Activated CD4-positive, CD25-positive, alpha-beta regulatory T cell treated with anti-CD3 and anti-CD28 coated beads, Interleukin-2, amount 50 U/mL, for 16 hours (primary cell): Measurements from ENCODE around the gene CLPTM1.
"Not testable (repeated sequence)": the region's sequence is repeated elsewhere in the genome, so short reads cannot be mapped to it uniquely, and the experiment has no call there.

Experiments used
- DNase-seq: peaks from one replicate; pipeline ENCODE4 v3.0.0-alpha.2; 2020; ENCODE audit warnings: low read depth, low spot score

Gene CLPTM1

DNA sequence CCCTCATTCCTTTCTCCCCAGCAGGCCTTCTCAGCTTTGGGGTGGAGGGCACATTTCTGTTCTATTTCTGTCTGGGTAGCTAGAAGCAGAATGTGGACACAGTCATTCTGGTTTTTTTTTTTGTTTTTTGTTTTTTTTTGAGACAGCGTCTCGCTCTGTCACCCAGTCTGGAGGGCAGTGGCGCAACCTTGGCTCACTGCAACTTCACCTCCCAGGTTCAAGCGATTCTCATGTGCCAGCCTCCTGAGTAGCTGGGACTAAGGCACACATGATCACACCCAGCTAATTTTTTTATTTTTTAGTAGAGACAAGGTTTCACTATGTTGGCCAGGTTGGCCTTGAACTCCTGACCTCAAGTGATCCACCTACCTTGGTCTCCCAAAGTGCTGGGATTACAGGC lies 20.3 kb downstream of the CLPTM1 start:
- no peak for DNase-seq

DNA sequence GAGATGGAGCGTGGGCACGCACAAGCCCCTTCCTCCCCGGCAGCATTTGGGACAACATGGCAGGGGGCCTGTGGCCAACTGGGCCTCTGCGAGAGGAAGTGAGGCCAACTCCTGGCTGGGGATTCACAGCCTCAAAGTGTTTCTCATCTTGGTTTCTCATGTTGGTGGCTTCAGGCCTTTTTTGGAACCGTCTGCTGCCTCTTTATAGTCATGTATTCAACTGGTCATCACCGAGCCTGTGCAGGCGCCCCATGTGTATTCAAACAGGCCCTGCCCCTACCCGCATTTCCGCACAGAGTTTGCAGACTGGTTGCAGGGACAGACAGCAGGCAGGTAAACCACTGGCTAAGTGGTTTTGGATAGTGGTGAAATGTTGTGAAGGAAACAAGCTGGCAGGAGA lies 28.8 kb downstream of the CLPTM1 start:
- DNase-seq, result no peak

DNA sequence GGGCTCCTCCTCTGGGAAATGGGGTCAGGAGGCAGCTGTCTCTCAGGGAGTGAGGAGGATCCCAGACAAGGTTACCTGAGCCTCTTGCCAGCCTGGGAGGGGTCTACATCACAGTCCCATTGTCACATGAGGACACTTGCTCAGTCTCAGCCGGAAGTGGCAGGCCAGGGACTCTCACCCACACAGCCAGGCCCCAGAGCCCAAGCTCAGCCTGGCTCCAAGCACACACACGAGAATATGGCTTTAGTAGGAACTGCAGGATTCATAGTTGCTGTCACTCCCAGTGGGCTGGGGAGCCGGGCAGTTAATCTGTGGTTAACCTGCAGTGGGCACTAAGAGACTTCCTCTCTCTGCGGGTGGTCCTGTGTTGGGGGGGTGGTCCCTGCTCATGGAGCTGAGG lies 30.3 kb downstream of the CLPTM1 start:
- DNase-seq, result no peak

DNA sequence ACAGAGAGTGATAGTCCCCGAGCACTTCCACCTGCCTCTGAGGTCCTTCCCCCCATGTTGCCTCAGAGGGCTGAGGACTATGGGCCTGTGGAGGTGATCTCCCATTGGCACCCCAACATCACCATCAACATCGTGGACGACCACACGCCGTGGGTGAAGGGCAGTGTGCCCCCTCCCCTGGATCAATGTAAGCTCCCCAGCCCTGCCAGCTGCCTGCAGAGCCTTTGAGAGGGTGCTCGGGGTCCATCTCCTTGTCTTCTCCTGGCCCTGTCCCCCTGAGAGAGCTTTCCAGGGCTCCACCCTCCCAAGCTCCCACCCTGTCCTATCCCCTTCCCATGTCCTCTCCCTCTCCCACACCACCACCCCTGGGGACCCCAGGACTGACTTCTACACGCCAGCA lies 31.2 kb downstream of the CLPTM1 start:
- DNase-seq, result no peak

DNA sequence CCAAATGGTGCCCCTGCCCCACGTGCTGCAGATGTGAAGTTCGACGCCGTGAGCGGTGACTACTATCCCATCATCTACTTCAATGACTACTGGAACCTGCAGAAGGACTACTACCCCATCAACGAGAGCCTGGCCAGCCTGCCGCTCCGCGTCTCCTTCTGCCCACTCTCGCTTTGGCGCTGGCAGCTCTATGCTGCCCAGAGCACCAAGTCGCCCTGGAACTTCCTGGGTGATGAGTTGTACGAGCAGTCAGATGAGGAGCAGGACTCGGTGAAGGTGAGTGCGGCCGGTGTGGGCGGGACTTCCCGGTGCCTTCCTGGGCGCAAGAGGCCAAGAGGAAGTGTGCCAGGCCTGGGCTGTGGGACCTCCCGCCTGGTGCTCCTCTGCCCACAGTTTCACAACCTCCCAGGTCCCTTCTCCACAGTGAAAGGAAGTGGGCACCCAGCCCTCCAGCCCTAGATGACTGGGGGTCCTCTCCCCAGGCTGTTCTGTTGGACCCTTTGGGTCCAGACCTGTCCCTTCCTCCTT lies 32.0 kb downstream of the CLPTM1 start:
- no peak for DNase-seq

DNA sequence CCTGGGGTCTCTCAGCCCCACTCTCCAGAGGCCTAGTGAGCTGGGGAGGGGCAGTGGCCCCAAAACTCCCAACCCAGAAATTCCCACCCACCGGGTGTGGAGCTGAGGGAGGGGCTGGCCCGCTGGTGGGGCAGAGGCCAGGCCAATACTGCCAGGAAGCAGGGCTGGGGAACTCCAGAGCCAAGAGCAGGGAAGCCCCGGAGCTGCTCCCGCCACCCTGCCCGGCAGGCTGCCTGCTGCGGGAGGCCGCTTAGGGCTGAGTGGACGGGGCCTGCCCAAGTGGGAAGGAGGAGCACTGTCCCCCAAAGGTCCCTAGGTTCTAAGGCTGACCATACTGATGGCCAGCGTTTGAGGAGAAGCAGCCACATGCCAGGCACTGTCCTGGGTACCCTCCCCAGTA lies 33.1 kb downstream of the CLPTM1 start:
- no peak for DNase-seq

DNA sequence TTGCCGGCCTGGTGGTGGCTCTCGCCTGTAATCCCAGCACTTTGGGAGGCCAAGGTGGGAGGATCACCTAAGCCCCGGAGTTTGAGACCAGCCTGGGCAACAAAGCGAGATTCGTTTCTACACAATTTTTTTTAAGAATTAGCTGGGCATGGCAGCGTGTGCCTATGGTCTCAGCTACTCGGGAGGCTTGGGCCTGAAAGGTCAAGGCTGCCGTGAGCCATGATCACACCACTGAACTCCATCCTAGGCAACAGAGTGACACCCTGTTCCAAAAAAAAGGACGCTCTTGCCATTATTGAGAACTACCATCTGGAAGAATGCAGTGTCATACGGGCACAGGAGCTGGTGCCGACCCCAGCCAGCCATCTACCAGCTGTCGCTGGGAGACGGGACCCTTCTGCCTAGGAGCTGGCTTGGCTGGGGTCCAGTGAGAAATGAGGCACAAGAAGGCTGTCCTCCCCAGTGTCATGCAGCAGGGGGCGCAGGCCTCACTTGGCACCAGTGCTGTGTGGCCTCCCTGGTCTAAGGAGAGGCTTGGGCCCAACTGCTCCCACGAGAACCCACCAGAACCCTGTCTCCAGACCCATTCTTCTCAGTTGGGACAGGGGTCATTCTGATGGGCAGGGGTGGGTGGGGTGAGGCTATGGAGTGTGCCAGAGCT lies 33.8 kb downstream of the CLPTM1 start:
- peak; percentile 37 for DNase-seq

DNA sequence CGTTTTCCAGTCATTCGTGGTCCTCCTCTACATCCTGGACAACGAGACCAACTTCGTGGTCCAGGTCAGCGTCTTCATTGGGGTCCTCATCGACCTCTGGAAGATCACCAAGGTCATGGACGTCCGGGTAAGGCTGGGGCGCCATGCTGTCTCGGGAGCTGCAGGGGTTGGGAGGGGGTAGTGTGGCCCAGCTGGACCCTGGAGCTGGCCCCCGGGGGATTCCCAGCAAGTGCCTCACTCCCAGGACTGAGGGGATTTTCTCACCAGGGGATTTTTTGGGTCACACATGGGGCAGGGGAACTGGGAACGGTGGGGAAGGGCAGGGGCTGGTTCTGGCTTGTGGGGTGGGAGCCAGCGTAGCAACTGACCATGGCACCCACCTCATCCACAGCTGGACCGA lies 35.3 kb downstream of the CLPTM1 start:
- DNase-seq, result no peak

DNA sequence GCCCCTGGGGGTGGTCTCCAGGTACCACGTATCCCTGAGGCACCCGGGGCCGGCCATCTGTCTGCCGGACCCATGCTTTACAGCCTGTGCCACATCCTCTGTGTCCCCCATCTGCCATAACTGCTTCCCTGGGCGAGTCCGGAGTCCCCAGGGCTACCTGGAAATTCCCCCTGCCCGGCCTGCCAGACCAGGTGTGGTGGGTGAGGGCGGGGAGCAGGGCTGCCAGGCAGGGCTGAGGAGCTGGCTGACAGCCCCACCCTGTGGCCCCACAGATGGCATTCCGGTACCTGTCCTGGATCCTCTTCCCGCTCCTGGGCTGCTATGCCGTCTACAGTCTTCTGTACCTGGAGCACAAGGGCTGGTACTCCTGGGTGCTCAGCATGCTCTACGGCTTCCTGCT lies 35.8 kb downstream of the CLPTM1 start:
- no peak for DNase-seq

DNA sequence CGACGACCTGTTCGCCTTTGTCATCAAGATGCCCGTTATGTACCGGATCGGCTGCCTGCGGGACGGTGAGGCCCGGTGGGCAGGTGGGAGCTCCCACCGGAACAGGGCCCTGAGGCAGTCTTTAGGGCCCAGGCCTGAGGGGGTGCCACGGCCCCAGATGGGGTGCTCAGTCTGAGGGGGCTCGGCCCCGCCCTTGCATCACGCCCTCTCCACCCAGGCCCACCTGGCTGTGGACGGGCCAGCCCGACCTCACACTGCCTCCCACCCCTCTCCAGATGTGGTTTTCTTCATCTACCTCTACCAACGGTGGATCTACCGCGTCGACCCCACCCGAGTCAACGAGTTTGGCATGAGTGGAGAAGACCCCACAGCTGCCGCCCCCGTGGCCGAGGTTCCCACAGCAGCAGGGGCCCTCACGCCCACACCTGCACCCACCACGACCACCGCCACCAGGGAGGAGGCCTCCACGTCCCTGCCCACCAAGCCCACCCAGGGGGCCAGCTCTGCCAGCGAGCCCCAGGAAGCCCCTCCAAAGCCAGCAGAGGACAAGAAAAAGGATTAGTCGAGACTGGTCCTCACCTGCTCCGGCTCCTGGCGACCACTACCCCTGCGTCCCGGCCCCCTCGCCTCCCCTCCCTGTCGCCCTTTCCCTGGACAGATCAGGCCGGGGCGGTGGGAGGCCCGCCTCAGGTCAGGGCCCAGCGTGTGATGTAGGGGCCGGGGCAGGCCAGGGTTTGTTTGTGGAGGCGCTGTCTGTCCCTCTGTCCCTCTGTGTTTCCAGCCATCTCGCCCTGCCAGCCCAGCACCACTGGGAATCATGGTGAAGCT lies 37.4 kb downstream of the CLPTM1 start:
- DNase-seq, result no peak

DNA sequence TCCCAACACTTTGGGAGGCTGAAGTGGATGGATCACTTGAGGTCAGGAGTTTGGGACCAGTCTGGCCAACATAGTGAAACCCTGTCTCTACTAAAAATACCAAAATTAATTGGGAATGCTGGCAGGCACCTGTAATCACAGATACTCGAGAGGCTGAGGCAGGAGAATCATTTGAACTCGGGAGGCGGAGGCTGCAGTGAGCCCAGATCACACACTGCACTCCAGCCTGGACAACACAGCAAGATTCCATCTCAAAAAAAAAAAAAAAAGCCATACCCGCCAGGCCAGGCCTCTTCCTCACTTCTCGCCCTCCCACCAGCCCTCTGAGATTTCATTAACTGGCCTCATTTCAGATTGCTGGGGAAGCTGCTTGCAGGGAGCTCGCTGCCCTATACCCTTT lies 38.3 kb downstream of the CLPTM1 start:
- DNase-seq, result no peak

DNA sequence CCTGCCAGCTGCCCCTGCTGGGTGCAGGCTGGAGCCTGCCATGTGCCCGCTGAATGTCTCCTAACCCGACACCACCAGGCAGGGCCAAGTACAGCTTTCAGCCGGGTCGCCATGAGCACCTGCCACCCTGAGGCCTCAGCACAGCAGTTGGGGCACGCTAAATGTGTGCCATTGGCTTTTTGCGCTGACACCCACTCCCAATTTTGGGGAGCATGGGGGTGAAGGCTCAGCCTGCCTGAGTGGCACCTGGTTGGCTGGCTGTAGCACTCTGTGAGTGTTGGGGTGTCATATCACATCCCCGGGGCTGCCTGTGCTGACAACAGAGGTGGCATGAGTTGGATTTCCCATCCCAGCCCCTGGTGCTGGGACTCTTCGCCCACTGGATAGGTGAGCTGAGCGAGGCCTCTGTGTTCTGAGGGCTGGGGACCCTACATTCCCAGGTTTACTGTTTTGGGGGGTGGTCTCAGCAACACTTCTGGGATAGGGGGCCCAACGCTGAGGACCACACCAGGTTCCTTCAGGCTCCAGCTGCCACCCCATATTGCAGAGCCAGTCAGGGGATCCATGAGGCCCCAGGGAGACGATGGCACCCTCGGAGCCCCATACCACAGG lies 38.9 kb downstream of the CLPTM1 start:
- no peak for DNase-seq

DNA sequence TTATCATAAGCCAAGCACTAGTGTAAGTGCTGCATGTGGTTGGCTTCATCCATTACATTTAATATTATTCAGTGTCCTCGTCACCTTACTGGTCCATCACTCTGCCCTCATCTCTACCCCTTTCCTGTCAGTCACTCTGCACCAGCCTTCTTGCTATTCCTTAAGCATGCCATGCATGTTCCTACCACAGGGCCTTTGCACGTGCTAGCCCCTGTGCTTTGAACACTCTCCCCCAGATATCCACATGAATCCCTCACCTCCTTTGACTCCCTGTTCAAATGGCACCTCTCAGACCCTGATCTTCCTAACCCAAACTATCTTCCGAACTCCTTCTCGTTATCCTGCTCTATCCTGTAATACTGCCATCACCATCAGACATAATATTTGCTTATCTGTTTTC lies 42.8 kb downstream of the CLPTM1 start:
- DNase-seq, result no peak

DNA sequence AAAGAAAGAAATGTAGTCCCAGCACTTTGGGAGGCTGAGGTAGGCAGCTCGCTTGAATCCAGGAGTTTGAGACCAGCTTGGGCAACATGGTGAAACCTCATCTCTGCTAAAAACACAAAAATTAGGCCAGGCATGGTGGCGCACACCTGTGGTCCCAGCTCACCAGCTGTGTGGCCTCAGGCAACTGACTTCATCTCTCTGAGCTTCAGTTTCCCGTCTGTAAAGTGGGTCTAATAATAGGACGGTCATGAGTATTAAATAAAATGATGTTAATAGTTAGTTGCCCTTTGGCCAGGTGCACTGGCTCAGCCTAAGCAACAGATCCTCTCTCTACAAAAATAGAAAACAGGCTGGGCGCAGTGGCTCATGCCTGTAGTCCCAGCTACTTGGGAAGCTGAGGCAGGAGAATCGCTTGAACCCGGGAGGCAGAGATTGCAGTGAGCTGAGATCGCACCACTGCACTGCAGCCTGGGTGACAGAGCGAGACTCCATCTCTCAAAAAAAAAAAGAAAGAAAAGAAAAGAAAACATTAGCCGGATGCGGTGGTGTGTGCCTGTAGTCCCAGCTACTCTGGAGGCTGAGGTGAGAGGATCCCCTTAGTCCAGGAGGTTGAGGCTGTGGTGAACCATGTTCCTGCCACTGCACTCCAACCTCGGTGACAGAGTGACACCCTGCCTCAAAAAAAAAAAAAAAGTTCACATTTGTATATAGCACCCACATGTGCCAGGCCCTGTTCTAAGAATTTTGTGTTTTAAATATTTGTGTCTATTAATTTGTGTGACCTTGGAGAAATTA lies 44.1 kb downstream of the CLPTM1 start:
- not testable (repeated sequence) for DNase-seq

DNA sequence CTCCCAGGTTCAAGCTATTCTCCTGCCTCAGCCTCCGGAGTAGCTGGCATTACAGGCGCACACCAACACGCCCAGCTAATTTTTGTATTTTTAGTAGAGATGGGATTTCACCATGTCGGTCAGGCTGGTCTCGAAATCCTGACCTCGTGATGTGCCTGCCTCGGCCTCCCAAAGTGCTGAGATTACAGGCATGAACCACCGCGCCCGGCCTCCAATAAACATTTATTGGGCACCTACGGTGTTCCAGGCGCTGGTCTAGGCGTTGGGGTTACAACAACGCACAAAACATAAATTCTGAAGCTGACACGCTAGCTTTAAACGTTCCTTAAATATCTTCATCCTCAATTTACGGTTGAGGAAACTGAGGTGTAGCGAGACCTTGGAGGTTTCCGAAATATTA lies 45.5 kb downstream of the CLPTM1 start:
- DNase-seq, result not testable (repeated sequence)

DNA sequence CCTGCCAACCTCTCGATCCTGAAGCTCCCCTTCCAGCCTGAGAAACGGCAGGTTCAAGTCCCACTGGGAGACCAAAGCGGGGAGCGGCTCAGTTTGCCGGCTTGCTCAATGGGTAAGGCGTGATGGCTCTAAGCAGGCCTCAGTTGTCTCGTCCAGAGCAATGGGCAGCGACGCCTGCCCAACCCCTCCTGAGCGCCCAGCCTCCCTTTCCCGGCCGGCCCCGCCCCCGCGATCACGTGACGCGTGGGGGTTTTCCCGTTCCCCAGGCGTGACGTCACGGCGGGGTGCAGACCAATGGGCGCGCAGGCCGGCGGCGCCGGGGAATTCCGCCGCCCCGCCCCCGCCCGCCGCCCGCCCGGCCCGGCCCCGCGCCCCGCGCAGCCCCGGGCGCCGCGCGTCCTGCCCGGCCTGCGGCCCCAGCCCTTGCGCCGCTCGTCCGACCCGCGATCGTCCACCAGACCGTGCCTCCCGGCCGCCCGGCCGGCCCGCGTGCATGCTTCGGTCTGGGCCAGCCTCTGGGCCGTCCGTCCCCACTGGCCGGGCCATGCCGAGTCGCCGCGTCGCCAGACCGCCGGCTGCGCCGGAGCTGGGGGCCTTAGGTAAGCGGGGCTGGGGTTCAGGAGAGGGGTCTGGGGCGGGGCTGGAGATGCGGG lies 46.0 kb downstream of the CLPTM1 start, which contains the start of gene RELB:
RELB (plus strand) TSS at position 378 of the 653 bp plus-strand sequence; CDS start at position 494, 116 bp downstream.
- DNase-seq, result peak; percentile 95

DNA sequence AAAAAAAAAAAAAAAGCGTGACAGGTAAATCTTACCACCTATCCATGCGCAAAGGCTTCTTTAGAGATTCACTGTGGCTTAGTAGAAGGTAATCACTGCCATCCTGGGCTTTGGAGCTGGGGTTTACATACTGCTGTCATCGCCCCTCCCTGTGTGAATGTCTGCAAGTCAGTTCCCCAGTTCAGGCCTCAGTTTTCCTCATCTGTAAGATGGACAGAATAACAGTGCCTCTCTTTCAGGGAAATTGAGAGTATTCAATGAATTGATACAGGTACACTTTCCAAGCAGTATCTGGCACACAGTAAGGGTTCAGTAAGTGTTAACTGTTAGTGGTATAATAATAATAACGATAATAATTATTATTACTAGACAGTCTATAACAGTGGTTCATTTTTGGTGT lies 48.3 kb downstream of the CLPTM1 start:
- DNase-seq, result no peak

DNA sequence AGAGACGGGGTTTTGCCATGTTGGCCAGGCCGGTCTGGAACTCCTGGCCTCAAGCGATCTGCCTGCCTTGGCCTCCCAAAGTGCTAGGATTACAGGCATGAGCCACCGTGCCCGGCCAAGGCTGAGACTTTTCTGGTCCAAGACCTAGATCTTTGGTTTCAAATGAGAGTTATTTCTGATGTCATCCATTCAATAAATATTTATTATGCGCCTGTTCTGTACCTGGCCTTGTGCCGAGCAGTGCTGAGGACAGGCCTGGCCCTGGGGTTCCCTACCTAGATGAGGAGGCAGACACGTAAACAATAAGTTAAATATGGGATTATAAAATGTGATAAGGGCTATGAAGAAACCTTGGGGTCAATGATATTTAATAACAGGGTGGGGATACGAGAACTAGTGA lies 50.6 kb downstream of the CLPTM1 start:
- no peak for DNase-seq

DNA sequence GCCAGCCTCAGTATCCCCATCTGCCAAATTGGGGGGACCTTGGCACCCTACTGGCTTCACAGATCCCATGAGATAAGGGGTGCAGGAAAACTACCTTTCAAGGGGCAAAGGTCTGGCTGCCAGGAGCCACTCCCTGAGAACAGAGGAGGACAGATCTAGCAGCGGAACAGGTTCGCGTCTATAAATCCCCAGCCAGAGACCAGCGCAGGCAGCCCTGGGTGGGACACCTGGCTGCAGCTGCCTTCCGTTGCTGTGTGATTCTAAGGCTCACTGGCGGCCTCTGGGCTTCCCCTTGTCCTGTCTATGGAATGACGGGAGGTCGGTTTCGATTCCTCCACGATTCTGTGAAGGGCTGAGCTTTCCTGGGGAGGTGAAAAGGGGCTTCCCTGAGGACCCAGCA lies 53.4 kb downstream of the CLPTM1 start:
- DNase-seq, result no peak

DNA sequence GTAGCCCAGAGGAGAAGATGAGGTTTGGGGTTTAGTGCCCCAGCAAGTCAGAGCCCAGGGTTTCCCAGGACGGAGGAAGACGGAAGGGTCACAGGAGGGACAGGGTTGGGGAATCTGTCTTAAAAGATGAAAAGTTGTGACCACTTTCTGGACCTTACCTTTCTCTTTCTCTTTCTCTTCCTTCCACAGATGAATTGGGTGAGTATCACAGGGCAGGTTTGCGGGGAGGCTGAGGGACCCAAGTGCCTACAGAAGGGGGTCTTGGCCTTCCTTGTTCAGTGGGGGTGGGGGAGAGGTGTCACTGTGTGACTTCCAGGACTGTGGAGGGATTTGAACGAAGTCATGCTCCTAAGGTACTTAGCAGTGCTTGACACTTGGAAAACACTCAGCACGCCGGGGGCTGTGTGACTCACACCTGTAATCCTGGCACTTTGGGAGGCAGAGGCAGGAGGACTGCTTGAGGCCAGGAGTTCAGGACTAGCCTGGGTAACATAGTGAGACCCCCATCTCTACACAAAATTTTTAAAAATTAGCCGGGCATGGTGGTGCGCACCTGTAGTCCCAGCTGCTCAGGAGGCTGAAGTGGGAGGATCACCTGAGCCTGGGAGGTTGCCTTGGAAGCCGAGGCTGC lies 54.6 kb downstream of the CLPTM1 start:
- no peak for DNase-seq

DNA sequence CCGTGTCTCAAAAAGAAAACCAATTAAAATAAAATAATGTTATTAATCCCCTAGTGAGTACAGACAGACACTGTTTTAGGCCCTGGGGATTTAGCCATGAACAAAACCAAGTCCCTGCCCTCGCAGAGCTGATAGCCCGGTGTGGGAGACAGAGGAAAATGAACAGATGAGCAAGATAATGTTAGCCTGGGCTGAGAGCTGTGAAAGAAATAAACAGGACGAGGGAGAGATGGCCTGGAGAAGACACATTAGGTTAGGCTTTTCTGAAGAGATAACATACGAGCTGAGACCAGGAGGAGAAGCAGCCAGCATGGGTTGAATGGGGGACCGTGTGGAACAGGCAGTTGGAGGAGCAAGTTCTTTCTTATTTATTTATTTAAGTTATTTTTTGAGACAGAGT lies 55.1 kb downstream of the CLPTM1 start:
- DNase-seq, result no peak
